Esophagus squamous epithelium (tissue), 5 donors: ENCODE measurements around the gene KIF7. TPM values are rescaled to one million over a fixed set of nuclear protein-coding genes. Genes with fewer than 3 reads are reported as not detected.

Experiments
- DNase-seq: peaks from one replicate; lab custom pipeline; 2025; lab: John Stamatoyannopoulos, UW
- H3K27ac ChIP-seq, 4 donors: fragments of 200-600 bp; sonication (generic); one replicate each; pipeline ENCODE4 v1.5.1; 2016 to 2019; ENCODE audit warnings: mild to moderate bottlenecking in 1 of 4
- H3K27me3 ChIP-seq, 4 donors: fragments of 200-600 bp; sonication (generic); 1 replicate in 3 of 4; 2 replicates in 1 of 4; pipeline versions ENCODE4 v1.5.1 to v1.6.0; 2017 to 2021; ENCODE audit warnings: antibody characterized with exemption in 1 of 4
- H3K36me3 ChIP-seq, 3 donors: fragments of 200-600 bp; sonication (generic); one replicate each; pipeline ENCODE4 v1.5.1; 2016 to 2019
- H3K4me1 ChIP-seq, 3 donors: fragments of 200-600 bp; sonication (generic); one replicate each; pipeline ENCODE4 v1.5.1; 2017 to 2019
- H3K4me3 ChIP-seq, 4 donors: fragments of 200-600 bp; sonication (generic); 1 replicate in 3 of 4; 2 replicates in 1 of 4; pipeline ENCODE4 v1.5.1; 2016 to 2019; ENCODE audit warnings: mild to moderate bottlenecking in 2 of 4, moderate library complexity in 1 of 4
- H3K9me3 ChIP-seq, 3 donors: fragments of 200-600 bp; sonication (generic); one replicate each; pipeline ENCODE4 v1.5.1; 2016 to 2019
- CTCF ChIP-seq, 6 experiments: fragments of 450-650 bp in 4 of 6; fragments of 200-600 bp in 2 of 6; sonication (generic) in 2 of 6; IDR thresholded peaks; one replicate each; pipeline ENCODE4 v1.5.1; 2016 to 2019; ENCODE audit warnings: antibody characterized with exemption in 6 of 6, mild to moderate bottlenecking in 4 of 6, moderate library complexity in 4 of 6
- POLR2A ChIP-seq, 4 donors: fragments of 450-650 bp; IDR thresholded peaks; one replicate each; pipeline ENCODE4 v1.6.1; 2017; ENCODE audit warnings: antibody characterized with exemption in 4 of 4, mild to moderate bottlenecking in 4 of 4, moderate library complexity in 3 of 4
- WGBS, 2 donors: methylation state at CpG; one replicate each; pipeline ENCODE4 v1.1.5; 2018; 5-methylcytosine and 5-hydroxymethylcytosine counted together
- intact Hi-C: fragments of 100-400 bp; cut with DNase I; formaldehyde crosslinking; loops from one replicate; pipeline ENCODE4 v1.15.0; 2022
- total RNA-seq, 4 donors: library from RNA; depleted of rRNA; stranded (reverse); fragments of >200 nt; gene quantifications; one replicate each; pipeline ENCODE4 v1.1.0, GENCODE V29; 2016
- donor health status: DM: yes; HTN: yes; CAD: no.

KIF7 gene
- total RNA-seq, 4 donors from 2014 or later: 0.35 to 3.4 (median 0.54) TPM

DNA sequence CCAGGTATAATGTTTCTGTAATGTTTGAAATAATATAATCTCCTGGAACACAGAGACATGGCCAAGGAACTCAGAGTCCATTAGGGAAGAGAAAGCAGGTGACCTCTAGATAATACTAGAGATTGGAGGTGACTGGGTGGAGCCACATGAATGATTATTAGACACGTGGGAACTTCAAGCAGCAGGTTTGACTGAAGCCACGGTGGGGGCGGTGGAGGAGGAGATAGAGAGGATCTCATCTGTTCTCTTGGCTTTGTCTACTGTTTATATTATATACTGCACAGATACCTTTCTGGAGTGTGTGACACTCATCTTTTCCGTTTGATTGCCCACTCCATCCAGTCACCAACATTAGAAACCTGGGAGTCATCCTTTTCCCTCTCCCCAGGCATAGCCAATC lies 33.7 kb downstream of the KIF7 start:
- WGBS, 2 donors: 74 to 75% methylated on average over 4 of the region's 4 CpGs
- peaks cover 0 to 74% (median 5%) of the 10 kb centered on the region in 3 donors for H3K36me3 ChIP-seq
- H3K9me3 ChIP-seq: no peaks in the 10 kb centered on the region
- H3K4me3 ChIP-seq: no peak overlapping the region
- TF ChIP-seq POLR2A (IDR thresholded peaks at IDR 0.05) (no peak), CTCF (IDR thresholded peaks at IDR 0.05) (no peak)
- no peaks in the 10 kb centered on the region for H3K27me3 ChIP-seq
- no peak overlapping the region for H3K27ac ChIP-seq
- DNase-seq: no peak
- peaks cover 0 to 3% (median 0%) of the 10 kb centered on the region in 3 donors for H3K4me1 ChIP-seq
- intact Hi-C loops: no loop called here

- peaks cover 0 to 38% (median 0%) of the 10 kb centered on the region in 3 donors for H3K36me3 ChIP-seq
- peaks cover 0 to 8% (median 0%) of the 10 kb centered on the region in 3 donors for H3K4me1 ChIP-seq
- TF ChIP-seq CTCF (IDR thresholded peaks at IDR 0.05) (no peak), POLR2A (IDR thresholded peaks at IDR 0.05) (no peak)
- DNase-seq: no peak
- H3K27ac ChIP-seq: peak overlapping the region in 1 of 4 donors; percentile 40
- H3K9me3 ChIP-seq: peaks cover 0 to 7% (median 0%) of the 10 kb centered on the region in 3 donors
- H3K27me3 ChIP-seq: no peaks in the 10 kb centered on the region
- intact Hi-C loops: no loop called here
- no peak overlapping the region for H3K4me3 ChIP-seq
- 86 to 92% methylated on average over 4 of the region's 4 CpGs for WGBS, 2 donors
These were observed 39.0 kb downstream of the KIF7 start for GRCh38 chr15:89616228-89616627.

GRCh38 chr15:89615135-89615534 lies 40.1 kb downstream of the KIF7 start:
- Histone ChIP-seq H3K4me1 (peaks cover 0 to 8% (median 0%) of the 10 kb centered on the region in 3 donors), H3K9me3 (peaks cover 0 to 7% (median 0%) of the 10 kb centered on the region in 3 donors), H3K36me3 (peaks cover 0 to 31% (median 0%) of the 10 kb centered on the region in 3 donors), H3K27ac (no peak overlapping the region), H3K4me3 (no peak overlapping the region), H3K27me3 (no peaks in the 10 kb centered on the region)
- TF ChIP-seq POLR2A (IDR thresholded peaks at IDR 0.05) (no peak), CTCF (IDR thresholded peaks at IDR 0.05) (no peak)
- intact Hi-C loops: no loop called here
- WGBS, 2 donors: 82 to 100% methylated on average over 1 of the region's 1 CpG
- DNase-seq: no peak

GRCh38 chr15:89614164-89614563 lies 41.1 kb downstream of the KIF7 start:
- WGBS, 2 donors: 100% methylated on average over 1 of the region's 1 CpG
- Histone ChIP-seq H3K4me1 (peaks cover 0 to 8% (median 0%) of the 10 kb centered on the region in 3 donors), H3K36me3 (peaks cover 0 to 30% (median 0%) of the 10 kb centered on the region in 3 donors), H3K27ac (no peak overlapping the region), H3K9me3 (peaks cover 0 to 7% (median 0%) of the 10 kb centered on the region in 3 donors), H3K4me3 (no peak overlapping the region), H3K27me3 (no peaks in the 10 kb centered on the region)
- TF ChIP-seq POLR2A (IDR thresholded peaks at IDR 0.05): no peak
- TF ChIP-seq CTCF (IDR thresholded peaks at IDR 0.05): no peak
- intact Hi-C loops: no loop called here
- no peak for DNase-seq

DNA sequence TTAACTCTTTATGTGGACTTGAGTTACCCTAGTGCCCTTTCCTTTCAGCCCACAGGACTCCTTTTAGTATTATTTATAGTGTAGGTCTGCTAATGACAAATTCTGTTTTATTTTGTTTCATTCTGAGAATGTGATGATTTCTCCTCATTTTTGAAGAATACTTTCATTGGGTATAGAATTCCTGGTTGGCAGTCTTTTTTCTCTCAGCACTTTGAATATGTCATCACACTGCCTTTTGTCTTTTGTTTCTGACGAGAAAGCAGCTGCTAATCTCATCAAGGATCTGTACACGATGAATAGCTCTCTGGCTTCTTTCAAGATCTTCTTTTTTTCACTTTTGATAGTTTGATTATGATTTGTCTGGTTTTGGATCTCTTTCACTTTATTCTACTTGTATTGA lies 42.2 kb downstream of the KIF7 start:
- 84 to 86% methylated on average over 2 of the region's 2 CpGs for WGBS, 2 donors
- intact Hi-C loops: no loop called here
- no peak for DNase-seq

More for the DNA sequence above, 42.2 kb downstream of the KIF7 start:
- Histone ChIP-seq H3K36me3 (peaks cover 0 to 26% (median 0%) of the 10 kb centered on the region in 3 donors), H3K27ac (no peak overlapping the region), H3K27me3 (no peaks in the 10 kb centered on the region), H3K4me3 (no peak overlapping the region), H3K9me3 (peaks cover 0 to 7% (median 0%) of the 10 kb centered on the region in 3 donors), H3K4me1 (peaks cover 0 to 8% (median 0%) of the 10 kb centered on the region in 3 donors)
- TF ChIP-seq POLR2A (IDR thresholded peaks at IDR 0.05) (no peak), CTCF (IDR thresholded peaks at IDR 0.05) (no peak)
